K562 (cell line): ENCODE data around the gene RNF166. TPM values are rescaled to one million over a fixed set of nuclear protein-coding genes. Genes with fewer than 3 reads are reported as not detected.

Source experiments
- CBFA2T3 ChIP-seq: fragments of 450-650 bp; IDR thresholded peaks from 2 replicates; pipeline ENCODE4 v1.6.1; 2017
- CREM ChIP-seq: IDR thresholded peaks from 2 replicates; pipeline ENCODE4 v1.6.1; 2014; ENCODE audit warnings: antibody characterized with exemption, low read depth
- HMG20B ChIP-seq: fragments of 250-450 bp; sonication (Bioruptor Pico); IDR thresholded peaks from 2 replicates; pipeline ENCODE4 v1.5.0; 2021; ENCODE audit warnings: mild to moderate bottlenecking
- MITF ChIP-seq: IDR thresholded peaks from 2 replicates; pipeline ENCODE4 v1.6.1; 2014; ENCODE audit warnings: antibody characterized with exemption
- RBBP5 ChIP-seq: fragments of 200-600 bp; sonication (generic); IDR thresholded peaks from 2 replicates; pipeline ENCODE4 v1.6.1; 2012; ENCODE audit warnings: borderline replicate concordance, mild to moderate bottlenecking, low read length, control low read depth, inconsistent platforms; ENCODE audit not compliant: insufficient read depth, poor library complexity, severe bottlenecking
- VEZF1 ChIP-seq: fragments of 200-800 bp; sonication (Bioruptor generic); IDR thresholded peaks from 2 replicates; pipeline ENCODE4 v1.6.1; 2017; ENCODE audit warnings: missing genetic modification characterization, missing compliant biosample characterization
- ZBTB33 ChIP-seq: sonication (generic); formaldehyde crosslinking; IDR thresholded peaks from 2 replicates; pipeline ENCODE4 v1.8.1; 2023; ENCODE audit warnings: mild to moderate bottlenecking, missing genetic modification reagents
- ZBTB7A ChIP-seq: IDR thresholded peaks from 2 replicates; pipeline ENCODE4 v1.6.1; 2011; ENCODE audit warnings: low read depth, mild to moderate bottlenecking, low read length, moderate library complexity, borderline replicate concordance; ENCODE audit not compliant: control insufficient read depth
- ZFX ChIP-seq: sonication (generic); formaldehyde crosslinking; IDR thresholded peaks from 2 replicates; pipeline ENCODE4 v1.8.0; 2022; ENCODE audit warnings: mild to moderate bottlenecking, missing genetic modification reagents, moderate library complexity
- polyA plus RNA-seq, 8 experiments: library from polyadenylated mRNA; depleted of rRNA in 4 of 8; stranded (reverse) in 5 of 8; unstranded in 3 of 8; fragments of >200 nt; fragmentation: Nextera tagmentation in 2 of 8; fragmentation: Illumina TruSeq in 1 of 8; extraction: Ambion mirVana in 2 of 8; extraction: Trizol in 1 of 8; gene quantifications; 2 replicates each; pipeline versions ENCODE4 v1.2.1 to v1.2.3, GENCODE V29; 2011 to 2014; ENCODE audit warnings: inconsistent platforms in 1 of 8, missing spikeins in 1 of 8
- total RNA-seq, 7 experiments: library from RNA; depleted of rRNA in 6 of 7; stranded (reverse); fragments of >200 nt in 6 of 7; fragmentation: Illumina TruSeq in 2 of 7; extraction: Trizol in 2 of 7; gene quantifications; 2 replicates each; pipeline versions ENCODE4 v1.2.1 to v1.2.3, GENCODE V29; 2011 to 2021; ENCODE audit warnings: low replicate concordance in 1 of 7

RNF166 gene
- total and polyA plus RNA-seq, 9 of the 15 experiments (the other 6 are each of a cell fraction or from before 2014, with no cell fraction given): 0.56 to 60.3 (median 19.5) TPM

DNA sequence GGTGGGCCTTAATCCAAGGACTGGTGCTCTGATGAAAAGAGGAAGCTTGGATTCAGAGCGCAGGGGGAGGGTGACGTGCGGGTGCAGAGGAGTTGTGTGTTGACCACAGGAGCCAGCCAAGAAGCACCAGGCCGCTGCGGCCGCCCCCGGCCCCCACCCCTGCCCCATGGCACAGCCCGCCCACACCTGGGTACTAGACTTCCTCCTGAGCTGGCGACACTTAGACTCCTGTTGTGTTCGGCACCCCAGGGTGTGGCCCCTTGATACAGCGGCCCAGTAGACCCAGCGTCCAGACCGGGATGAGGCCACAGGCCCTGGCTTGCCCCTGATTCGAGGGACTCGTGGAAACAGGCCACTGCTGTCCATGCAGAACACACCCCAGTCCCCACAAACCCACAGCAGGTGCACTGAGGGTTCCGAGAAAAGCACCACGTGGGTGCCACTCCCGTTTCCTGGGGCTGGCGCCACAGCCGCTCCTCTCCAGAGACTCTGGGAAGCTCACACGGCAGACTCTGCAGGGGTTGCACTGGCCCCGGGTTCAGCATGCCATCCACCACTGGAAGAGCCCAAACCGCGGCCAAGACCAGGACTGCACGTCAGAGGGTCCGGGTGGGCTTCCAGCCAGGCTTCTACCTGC, 14.2 kb downstream of the RNF166 start (continued):
- no peak for TF ChIP-seq MITF
- peak; percentile 92 for TF ChIP-seq ZBTB33 (CRISPR knock-in tag)
- peak; percentile 72 for TF ChIP-seq VEZF1 (CRISPR knock-in tag)
- peak; percentile 26 for TF ChIP-seq RBBP5
- peak; percentile 80; the same call in 1 of the 2 replicates for TF ChIP-seq ZBTB7A
- TF ChIP-seq ZFX (CRISPR knock-in tag): peak; percentile 73
- TF ChIP-seq CREM: peak; percentile 10; the same call in 1 of the 2 replicates
- TF ChIP-seq HMG20B: no peak
- no peak for TF ChIP-seq CBFA2T3
